HG02571 (cell line): ENCODE results near the gene PICK1.
"Not testable (repeated sequence)": the region's sequence is repeated elsewhere in the genome, so short reads cannot be mapped to it uniquely, and the experiment has no call there.

Source experiments
- ATAC-seq: cut with Tn5 transposase; IDR thresholded peaks from one replicate; pipeline ENCODE4 v1.9.1; 2021; ENCODE audit warnings: mild to moderate bottlenecking, moderate library complexity; ENCODE audit not compliant: unreplicated experiment

Gene PICK1

DNA sequence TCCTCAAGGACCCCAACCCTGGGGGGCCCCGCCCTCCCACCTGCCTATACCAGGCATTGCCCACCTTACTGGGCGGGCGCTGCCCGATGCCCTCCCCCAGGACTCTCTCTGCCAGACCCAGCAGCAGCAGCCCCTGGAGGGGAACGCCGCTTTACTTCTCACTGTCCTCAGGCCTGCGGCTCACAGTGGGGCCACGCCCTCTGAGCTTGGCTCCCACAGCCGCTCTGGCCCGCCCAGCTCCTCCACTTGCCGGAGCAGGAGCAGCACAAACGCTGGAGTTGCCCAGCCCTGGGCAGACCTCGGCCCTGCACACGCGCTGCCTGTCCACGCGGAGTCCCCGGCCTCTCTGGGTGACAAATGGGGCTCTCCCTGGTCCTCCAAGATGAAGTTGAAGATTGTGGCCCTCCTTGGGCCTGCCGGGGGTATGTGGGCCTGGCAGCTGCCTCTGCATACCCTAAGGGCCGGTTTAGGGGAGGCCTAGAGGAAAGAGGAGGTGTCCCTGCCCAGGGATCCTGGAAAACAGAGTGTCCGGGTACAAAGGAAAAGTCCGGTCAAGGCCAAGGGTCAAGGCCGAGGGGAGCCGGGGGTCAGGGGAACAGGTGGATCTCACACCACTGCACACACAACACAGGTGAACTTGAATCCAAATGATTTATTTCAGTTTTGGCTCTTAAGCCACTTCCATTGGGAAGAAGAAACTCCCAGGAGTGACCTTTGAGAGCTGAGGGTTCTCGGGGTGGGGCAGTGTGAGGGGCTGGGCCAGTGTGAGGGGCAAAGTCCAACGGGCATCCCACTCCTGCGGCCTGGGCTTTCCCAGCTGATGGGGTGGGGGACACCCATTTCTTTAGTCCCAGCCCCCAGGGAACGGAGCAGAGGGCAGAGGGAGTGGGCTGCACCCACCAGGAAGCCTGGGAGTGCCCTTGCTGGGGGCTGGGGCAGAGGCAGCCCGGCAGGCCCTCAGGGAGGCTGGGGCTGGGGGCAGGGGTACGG is 54.0 kb downstream of the PICK1 start:
- no peak for ATAC-seq

DNA sequence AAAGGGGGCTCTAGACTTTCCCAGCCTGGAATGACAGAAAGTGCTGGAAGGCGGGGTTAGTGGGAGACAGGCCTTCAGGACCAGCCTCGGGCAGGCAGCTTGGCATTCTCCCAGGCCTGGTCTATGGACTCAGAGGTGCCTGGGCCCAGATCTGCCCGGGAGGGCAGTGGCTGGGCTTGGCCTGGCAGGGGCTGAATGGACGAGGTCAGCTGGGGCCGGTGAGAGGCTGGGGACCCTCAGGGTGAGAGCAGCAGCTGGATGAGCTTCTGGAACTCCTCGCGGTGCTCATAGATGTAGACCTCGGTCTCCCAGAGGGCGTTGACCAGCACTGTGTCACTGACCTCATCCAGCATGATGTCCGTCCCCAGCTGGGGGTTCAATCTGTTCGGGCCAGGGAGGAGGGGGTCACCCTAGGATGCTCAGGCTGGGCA is 54.7 kb downstream of the PICK1 start:
- ATAC-seq = no peak

DNA sequence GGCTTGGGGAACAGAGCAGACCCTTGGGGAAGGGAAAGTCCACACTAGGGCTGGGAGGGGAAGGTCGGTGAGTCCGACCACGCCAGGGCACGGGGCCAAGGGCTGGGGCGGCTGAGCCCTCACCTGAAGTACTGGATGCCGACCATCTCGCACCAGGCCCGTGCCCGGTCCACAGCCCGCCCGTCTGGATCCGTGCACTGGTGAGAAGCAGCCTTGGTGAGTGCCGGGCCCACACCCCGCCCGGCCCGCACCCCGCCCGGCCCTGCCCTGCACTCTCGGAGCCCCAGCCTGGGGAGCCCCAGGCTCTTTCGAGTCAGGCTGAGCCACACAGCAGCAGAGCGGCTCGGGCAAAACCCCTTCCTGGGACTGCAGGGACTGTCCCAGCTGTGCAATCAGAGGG is 55.2 kb downstream of the PICK1 start:
- no peak for ATAC-seq

DNA sequence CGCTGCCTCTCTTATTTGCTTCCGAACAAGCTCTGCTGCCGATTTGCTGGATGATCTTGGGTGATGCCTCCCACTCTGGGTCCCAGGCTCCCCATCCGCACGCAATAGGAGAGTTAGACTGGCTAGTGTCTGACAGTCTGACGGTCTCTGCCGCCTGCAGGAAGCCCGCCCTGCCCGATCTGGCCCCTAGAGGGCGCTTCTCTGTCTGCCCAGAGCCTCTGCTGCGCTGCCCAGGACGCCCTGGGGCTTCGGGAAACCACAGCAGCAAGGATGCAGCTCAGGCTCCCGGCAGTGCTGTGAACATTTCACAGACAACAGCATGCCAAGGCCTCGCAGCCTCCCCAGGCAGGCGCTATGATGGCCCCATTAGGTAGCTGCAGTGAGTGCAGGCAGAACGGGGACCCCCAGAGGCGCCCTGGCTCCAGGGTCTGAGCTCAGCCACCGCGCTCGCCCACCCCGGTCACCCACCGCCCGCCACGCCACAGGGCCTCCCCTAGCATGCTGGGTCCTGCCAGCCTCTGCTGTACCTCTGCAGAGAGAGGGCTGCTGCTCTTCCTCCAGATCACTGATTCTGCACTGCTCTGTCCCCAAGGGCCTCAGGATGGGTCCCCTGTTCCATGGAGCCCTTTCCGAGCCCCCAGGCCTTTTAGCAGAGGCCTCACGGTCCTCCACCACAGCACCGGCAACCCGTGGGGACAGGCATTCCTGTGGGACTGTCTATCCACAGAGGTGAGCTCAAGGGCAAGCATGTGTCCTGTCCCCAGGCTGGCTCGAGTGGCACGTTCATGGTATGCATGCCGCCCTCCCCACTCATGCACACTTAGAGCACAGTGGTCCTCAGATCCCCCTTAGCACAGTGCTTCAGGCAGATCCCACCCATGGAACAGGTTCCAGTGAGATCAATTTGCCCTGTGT is 57.5 kb downstream of the PICK1 start:
- ATAC-seq = no peak

DNA sequence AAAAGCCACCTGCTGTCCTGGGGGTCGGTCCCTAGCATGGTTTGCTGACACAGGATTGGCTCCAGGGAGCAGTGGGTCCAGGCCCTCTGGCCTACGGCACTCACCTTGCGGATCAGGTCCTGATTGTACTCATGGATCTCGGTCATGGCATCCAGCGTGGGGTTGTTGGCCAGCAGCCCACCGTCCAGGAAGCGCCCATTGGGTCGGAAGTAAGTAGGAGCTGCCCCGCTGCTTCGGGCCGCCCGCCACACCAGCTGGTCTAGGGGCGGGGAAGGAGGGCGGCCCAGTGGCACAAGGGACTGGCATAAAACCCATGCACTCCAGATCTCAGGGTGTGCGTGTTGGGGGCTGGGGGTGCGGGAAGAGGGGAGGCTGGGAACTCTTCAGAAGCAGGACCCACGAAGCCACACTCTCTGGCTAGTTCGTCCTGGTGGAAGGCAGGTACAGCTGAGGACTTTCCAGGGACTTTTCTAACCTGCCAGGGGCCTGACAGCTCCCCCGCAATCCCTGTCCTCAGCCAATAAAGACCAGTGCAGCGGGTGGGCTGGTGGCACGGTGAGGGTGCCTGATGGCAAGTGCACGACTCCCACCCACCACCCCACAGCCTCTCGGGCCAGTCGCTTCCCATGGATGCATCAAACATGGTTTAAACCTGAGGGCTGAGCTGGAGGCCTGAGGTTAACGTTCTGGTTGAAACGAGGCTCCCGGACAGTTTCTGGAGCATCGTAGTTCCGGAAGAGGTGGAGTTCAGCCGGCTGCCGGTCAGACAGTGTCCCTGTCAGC is 58.4 kb downstream of the PICK1 start:
- no peak for ATAC-seq

DNA sequence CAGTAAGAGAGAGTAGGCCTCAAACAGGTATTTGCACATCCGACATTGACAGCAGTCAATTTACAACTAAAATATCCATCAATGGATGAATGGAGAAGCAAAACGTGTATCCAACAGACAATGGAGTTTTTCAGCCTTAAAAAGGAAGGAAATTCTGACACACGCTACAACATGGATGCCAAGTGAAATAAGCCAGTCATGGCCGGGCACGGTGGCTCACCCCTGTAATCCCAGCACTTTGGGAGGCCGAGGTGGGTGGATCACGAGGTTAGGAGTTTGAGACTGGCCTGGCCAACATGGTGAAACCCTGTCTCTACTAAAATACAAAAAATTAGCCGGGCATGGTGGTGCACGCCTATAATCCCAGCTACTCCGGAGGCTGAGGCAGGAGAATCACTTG is 60.4 kb downstream of the PICK1 start:
- not testable (repeated sequence) for ATAC-seq

DNA sequence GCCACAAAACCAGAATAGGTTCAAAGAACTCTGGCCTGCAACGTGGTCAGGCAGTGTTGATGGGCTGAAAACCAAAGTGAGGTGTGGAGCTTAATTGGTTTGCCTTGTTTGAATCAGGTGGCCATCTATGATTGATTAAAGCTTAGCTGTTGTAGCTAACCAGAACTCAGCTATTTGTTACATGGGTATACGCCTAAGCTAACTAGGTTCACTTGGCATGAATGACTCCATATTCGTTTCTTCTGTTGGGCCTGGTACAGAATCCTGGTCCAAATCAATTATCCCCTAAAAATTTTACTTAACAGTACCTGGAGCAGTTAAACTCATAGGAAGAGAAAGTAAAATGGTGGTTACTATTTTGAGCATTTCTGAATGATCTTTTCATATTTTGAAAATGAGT is 61.0 kb downstream of the PICK1 start:
- ATAC-seq = no peak

DNA sequence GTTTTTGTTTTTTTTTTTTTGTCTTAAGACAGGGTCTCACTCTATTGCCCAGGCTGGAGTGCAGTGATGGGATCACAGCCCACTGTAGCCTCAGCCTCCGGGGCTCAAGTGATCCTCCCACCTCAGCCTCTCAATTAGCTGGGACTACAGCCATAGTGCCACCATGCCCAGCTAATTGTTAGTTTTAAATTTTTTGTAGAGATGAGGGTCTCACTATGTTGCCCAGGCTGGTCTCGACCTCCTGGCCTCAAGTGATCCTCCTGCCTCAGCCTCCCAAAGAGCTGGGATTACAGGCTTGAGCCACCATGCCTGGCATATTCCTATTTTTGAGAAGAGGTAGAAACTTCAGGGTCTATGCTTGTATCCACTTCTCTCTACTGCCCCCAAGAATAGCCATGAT is 61.5 kb downstream of the PICK1 start:
- not testable (repeated sequence) for ATAC-seq

DNA sequence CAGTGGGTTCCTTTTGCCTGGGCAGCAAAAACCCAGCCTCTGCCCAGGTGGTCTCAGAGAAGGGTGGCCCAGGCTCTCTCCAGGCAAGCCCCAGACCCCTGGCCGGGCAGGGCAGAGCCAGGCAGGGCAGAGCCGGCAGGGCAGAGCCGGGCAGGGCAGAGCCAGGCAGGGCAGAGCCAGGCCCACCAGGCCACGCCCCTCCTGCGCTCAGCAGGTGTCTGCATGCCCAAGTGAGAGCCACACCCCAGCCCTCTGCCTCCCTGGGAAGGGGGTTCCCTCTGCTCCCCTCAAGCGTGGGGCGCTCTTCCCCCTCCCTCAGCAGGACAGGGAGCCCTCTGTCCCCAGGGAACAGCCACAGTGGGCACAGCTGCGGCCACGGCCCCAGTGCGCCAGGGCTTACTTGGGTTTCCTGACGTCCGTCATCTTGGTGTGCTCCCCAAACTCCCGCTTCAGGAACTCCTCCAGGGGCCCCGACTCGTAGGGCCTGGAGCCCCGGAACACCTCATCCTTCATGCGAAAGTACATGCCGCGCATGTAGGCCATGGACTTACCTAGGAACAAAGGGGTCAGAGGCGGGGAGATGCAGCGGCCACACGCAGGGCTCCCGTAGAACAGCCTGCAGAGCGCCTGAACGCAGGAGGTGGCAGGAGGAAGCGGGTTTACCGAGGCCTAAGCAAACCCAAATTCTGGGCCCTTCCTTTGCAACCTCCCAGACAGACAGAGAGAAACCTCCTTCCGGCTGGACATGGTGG is 63.3 kb downstream of the PICK1 start:
- ATAC-seq = no peak

DNA sequence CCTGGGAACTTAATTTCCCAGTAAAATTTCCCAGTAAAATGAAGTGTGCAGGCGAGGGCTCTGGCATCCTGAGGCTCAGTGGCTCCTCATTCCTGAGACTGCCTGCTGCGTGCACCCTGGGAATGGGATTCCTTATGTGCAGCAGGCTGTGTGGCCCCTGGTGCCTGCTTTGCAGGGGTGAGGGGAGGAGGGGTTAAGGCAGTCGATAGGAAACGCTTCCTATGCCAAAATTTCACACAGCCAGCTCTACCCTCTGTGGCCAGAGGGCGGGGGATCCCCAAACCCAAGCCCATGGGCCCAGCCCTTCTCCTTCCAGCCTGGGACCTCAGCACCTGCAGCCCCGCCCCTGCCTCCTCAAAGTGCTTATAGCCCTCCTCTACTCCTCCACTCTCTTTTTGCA is 65.4 kb downstream of the PICK1 start:
- ATAC-seq = no peak

DNA sequence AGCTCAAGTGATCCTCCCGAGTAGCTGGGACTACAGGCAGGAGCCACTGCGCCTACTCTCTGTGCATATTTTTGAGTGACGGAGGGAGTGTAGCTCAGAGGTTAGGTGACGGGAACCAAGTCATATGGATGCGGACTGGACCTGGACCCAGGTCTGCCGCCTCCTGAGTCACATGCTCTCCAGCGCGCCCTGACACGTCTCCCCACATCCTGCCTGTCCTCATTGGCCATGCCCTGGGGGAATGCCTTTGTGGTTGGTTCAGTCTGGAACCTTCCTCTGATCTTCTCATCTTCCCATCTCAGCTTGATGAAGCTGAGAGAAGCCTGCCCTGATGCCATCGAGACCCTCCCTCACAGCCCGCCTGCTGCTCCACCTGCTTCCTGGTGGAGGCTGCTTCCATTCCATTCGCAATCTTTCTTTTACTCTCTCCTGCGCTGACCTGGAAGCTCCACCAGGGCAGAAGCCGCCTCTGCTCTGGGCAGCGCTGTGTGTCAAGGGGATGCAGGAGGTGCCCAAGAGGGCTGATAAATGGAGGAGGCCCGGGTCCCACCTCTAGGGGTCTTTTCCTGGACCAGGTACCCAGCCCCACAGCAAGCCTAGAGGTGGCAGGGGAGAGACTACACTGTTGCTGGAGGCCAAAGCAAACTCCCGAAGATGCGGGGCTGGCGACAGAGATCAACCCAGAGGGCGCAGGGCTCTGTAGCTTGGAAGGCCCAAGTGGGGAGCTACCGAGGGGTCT is 67.2 kb downstream of the PICK1 start:
- ATAC-seq = no peak

DNA sequence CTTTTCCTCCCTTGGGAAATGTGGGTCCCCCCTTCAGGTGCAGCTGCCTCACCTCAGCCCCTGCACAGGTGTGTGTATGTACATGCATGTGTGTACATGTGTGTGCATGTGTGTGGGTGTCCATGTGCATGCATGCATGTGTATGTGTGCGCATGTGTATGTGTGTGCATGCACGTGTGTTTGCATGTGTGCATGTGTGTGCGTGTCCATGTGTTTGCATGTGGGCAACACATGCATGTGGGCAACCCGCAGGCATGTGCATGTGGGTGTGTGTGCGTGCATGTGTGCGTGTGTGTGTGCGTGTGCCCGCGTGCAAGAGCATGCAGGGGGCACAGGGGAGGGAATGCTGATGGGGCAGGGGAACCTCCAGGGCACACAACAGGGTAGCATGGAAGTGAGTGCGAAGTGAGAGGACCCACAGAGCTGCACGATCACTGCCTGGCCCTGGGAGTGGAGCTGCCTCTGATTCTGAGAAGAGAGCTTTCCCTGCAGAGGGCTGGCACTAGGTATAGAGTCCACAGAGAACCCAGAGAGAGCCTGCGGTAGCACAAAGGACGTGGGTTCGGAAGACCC is 67.9 kb downstream of the PICK1 start:
- no peak for ATAC-seq
